HG03442 (cell line): ENCODE measurements around the gene FUT2.

ENCODE experiments used
- ATAC-seq: cut with Tn5 transposase; IDR thresholded peaks from one replicate; pipeline ENCODE4 v1.9.1; 2021; ENCODE audit warnings: mild to moderate bottlenecking, moderate library complexity; ENCODE audit not compliant: unreplicated experiment

The FUT2 gene

GRCh38 chr19:48749571-48750198 lies 53.9 kb downstream of the FUT2 start:
- no peak for ATAC-seq

- no peak for ATAC-seq
Measured at GRCh38 chr19:48750351-48750750, 54.6 kb downstream of the FUT2 start.

- ATAC-seq = no peak
Measured at GRCh38 chr19:48750771-48751504, 55.2 kb downstream of the FUT2 start.

GRCh38 chr19:48751845-48752495 lies 56.2 kb downstream of the FUT2 start:
- ATAC-seq = no peak

GRCh38 chr19:48752496-48753365 lies 57.0 kb downstream of the FUT2 start, which contains the start of gene FUT1:
Gene FUT1, minus strand, starts transcription at chr19:48752641. Its CDS starts 1,360 bp downstream, at chr19:48751281.
- ATAC-seq = no peak

- no peak for ATAC-seq
Measured at GRCh38 chr19:48755084-48755641, 59.4 kb downstream of the FUT2 start, which contains the start of gene FGF21. Gene FGF21, plus strand, starts transcription at chr19:48755524. Its CDS starts 713 bp downstream, at chr19:48756237.
